Inferior parietal cortex (tissue), 1 donor: ENCODE measurements around the gene KLHL5.
"Not testable (repeated sequence)": the region's sequence is repeated elsewhere in the genome, so short reads cannot be mapped to it uniquely, and the experiment has no call there.

Source experiments
- DNase-seq: peaks from one replicate; pipeline ENCODE4 v3.0.0-alpha.2; 2016; ENCODE audit errors: extremely low spot score

KLHL5 gene, protein sequence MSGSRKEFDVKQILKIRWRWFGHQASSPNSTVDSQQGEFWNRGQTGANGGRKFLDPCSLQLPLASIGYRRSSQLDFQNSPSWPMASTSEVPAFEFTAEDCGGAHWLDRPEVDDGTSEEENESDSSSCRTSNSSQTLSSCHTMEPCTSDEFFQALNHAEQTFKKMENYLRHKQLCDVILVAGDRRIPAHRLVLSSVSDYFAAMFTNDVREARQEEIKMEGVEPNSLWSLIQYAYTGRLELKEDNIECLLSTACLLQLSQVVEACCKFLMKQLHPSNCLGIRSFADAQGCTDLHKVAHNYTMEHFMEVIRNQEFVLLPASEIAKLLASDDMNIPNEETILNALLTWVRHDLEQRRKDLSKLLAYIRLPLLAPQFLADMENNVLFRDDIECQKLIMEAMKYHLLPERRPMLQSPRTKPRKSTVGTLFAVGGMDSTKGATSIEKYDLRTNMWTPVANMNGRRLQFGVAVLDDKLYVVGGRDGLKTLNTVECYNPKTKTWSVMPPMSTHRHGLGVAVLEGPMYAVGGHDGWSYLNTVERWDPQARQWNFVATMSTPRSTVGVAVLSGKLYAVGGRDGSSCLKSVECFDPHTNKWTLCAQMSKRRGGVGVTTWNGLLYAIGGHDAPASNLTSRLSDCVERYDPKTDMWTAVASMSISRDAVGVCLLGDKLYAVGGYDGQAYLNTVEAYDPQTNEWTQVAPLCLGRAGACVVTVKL

DNA sequence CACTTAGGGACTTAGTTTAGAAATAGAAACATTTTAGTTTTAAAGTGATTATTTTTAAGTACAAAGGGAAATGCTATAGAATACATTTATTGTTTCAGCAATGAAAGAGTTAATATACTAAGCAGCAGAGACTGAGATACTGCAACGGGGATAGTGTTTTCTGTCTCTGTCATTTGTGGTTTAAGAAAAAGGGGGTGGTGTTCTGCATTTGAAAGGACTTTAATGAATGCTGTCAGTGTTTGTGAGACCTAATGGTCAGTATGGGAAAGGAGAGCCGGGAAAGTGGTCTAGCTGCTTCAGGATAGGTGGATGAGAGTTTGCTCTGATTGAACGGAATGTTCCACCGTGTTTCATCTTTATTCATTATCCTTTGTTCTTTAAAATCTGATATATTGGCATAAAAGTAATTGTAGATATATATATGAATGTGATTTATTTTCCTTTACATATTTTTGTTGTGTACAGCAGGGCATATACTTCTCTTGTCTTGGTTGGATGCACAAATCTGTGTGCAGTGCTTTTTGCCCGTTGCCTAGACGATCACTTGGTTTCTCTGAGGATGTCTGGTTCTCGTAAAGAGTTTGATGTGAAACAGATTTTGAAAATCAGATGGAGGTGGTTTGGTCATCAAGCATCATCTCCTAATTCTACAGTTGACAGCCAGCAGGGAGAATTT lies at the start of gene KLHL5:
Gene KLHL5 (plus strand): TSS at position 139 of the 676 bp plus-strand sequence. CDS start 421 bp downstream, at position 560.
- peak; percentile 39 for DNase-seq

DNA sequence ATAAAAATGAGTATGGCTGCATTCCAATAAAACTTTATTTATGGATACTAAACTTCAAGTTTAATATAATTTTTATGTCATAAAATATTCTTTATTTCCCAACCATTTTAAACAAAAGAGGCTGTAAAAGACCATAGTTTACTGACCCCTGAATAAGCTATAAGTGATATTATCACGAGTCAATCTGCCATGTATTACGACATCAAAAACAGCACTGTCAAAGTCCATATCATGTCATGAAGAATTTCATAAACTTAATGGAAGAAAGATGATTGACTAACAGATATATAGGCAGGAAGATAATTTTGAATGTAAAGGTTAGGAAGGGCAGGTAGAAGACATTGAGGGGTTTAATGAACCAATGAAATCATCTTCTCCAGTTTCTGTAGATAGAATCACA lies 48.0 kb upstream of the KLHL5 start:
- no peak for DNase-seq

- DNase-seq, result no peak
Observed at GRCh38 chr4:39020130-39020529, 41.9 kb upstream of the KLHL5 start.

- no peak for DNase-seq
Observed at GRCh38 chr4:39021631-39022030, 40.4 kb upstream of the KLHL5 start.

DNA sequence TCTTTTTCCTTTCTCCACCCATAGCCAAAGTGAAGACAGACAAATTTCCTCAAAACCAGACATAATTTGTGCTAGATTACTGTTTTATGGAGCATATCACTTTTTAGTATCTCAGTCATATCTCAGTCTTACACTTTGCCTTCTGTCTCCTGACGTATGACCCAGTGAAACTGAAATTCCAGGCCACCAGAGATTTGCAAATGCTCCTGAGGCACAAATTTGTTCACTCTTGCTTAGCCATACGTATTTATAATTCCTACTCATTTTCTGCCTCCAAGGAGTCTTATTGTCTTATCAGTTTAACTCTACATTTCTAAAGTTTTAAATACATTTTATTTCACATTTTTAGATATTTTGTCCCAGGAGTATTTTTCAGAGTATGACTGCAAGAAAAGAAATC lies 39.8 kb upstream of the KLHL5 start:
- DNase-seq, result no peak

DNA sequence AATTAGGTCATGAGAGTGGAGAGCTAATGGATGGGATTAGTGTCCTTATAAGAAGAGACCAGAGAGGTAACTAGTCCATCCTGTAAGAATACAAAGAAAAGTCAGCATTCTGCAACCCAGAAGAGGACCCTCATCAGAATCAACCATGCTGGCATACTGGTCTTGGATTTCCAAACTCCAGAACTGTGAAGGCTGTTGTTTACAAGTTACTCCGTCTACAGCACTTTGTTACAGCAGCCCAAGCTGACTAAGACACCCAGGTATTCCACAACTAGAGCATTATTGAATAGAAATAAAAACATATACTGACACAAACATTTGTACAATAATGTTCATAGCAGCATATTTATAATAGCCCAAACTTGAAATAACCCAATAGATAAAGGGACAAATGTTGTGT lies 39.0 kb upstream of the KLHL5 start:
- DNase-seq, result no peak

DNA sequence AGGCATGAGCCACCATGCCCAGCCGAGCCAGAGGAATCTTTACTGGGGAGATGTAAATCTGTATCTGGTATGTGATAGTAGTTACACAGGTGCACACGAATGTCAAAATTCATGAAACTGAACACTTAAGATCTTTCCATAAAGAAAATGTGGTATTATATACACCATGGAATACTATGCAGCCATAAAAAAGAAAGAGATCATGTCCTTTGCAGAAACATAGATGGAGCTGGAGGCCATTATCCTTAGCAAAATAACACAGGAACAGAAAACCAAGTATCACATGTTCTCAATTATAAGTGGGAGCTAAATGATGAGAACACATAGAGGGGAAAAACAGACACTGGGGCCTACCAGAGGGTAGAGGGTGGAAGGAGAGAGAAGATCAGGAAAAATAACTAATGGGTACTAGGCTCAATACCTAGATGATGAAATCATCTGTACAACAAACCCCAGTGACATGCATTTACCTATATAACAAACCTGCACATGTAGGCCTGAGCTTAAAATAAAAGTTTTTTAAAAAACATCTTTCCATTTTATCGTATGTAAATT lies 37.6 kb upstream of the KLHL5 start:
- DNase-seq, result no peak

GRCh38 chr4:39025552-39026085 lies 36.4 kb upstream of the KLHL5 start:
- DNase-seq, result no peak

- no peak for DNase-seq
Observed at GRCh38 chr4:39026096-39026495, 35.9 kb upstream of the KLHL5 start.

- DNase-seq, result no peak
Observed at GRCh38 chr4:39029752-39030694, 32.0 kb upstream of the KLHL5 start.

DNA sequence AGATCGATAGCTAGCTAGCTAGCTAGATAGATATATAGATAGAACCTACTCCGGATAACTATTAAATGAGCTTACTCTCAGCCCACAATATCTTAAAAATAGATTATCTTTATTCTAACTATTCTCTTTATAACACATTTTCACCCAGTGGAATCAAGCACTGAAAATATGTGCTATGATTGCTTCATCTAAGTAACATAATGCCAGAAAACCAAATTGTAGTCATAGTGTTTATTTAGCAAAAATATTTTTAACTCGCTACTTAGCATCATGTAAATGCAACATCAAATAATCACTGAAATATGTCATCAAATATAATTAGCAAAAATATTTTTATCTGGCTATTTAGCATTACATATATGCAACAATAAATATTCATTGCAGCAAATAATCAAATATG lies 31.3 kb upstream of the KLHL5 start:
- no peak for DNase-seq

GRCh38 chr4:39031590-39032020 lies 30.4 kb upstream of the KLHL5 start:
- DNase-seq, result not testable (repeated sequence)

DNA sequence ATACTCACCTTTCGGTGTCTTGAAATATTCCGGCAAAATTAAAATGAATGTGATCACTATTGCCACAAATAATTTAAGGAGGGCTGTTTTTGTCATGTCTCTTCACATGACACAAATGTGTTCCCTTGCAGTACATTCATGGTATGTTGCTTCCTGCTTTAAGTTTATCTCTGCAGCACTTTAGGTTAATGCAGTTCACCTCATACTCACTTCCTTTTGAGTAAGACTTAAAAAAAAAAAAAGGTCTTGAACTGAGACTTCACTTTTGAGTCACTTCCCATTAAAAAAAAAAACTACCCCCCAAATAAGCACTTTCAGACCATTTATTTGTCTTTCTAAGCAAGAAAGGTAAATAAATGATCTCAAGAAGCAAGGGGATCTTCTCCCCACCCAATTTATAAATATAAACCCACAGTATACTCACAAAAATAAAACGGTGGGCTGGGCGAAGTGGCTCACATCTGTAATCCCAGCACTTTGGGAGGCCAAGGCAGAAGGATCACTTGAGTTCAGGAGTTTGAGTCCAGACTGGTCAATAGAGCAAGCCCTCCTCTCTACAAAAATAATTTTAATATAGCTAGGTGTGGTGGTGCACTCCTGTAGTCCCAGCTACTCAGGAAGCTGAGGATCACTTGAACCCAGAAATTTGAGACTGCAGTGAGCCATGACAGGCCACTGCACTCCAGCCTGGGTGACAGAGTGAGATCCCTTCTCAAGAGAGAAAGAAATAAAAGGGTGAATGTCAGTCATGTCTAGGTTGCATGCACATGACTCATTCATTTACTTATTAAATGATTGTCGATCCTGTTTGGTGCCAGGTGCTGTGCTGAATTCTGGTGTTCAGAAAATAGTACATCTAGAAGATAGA lies 29.6 kb upstream of the KLHL5 start, which contains the start of gene TMEM156:
Gene TMEM156 (minus strand): TSS at position 192 of the 868 bp plus-strand sequence. CDS start 96 bp downstream, at position 96.
- no peak for DNase-seq

GRCh38 chr4:39036172-39036571 lies 25.9 kb upstream of the KLHL5 start:
- DNase-seq, result no peak

DNA sequence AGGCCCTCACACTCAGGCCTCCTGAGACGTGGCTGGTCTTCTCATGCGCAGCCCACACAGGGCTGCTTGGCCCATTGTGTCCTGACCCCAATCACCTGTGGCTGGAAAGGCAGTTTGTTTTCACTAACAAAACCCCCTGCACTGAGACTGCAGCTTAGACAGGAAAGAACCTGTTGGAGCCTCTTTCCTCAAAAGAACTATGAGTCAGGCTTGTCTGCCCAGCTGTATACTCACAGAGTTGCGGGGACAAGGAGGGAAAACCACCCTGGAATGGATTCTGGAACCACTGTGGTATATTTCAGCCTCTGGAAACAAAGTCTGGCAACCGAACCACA lies 24.6 kb upstream of the KLHL5 start:
- DNase-seq, result no peak

GRCh38 chr4:39037941-39038340 lies 24.1 kb upstream of the KLHL5 start:
- DNase-seq, result no peak

DNA sequence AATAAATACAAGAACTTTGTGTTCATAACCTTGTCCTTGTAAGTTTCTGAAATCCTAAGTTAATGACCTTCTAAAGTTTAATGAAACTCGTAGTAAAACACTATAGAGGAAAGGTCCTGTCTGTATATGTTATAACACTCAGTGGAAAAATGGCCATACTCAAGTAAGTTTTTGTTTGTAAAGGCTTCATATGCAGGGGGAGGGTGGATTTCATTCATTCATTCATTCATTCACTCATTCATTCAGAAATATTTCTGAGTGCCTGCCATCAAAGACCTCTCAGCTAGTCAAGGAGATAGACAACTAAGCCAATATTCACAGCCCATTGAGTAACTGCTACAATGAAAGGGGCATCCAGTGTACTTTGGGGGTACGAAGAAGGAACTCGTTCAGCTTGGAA lies 22.9 kb upstream of the KLHL5 start:
- no peak for DNase-seq

DNA sequence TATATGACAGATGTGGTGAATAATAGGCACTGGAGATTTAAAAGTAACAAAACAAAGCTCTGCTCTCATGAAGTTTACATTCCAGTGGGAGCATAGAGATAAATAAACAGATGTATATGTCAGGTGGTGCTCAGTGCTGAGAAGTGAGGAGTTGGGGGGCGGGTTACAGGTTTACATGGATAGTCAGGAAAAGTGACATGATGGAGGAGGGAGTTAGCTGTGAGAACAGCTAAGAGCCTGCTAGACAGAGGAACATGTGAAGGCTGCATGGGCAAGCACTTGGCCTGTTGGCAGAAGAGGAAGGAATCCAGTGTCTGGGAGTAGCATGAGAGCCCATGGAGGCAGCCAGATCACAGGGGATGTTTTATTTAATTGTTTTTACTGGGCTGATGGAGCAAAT lies 19.7 kb upstream of the KLHL5 start:
- DNase-seq, result no peak

DNA sequence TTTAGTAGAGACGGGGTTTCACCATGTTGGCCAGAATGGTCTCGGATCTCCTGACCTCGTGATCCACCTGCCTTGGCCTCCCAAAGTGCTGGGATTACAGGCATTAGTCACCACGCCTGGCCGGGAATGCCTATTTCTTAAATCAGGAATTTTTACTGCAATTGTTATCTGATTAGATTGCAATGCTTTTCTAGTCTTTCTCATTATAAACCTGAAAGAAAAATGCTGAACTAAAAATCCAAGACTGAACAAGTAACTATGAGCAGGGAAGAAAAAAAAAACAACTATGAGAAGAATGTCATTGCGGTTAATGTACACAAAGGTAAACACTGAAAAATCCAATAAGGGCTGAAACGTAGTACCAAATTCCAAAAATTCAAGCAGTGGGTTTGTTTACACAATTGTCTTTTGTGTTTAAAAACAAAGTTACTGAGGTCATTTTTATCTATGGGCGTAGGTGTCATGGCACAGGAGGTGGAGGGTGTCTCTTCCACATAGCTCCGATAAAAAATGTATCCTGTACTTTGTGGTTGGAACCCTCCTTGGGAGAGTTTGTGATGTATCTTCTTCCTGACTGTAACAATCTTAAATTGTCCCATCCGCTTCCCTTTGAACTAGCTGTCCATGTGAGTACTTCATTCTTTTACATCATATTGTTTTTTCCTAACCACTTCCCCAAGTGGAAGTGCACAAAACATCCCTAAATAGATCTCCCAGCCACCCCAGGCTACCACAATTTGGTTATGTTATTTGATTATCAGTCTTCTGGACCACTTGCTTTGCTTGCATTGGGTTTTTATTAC lies 18.8 kb upstream of the KLHL5 start:
- no peak for DNase-seq
